NCI-H1105 treated with DMSO at 0.1 percent for 48 hours (cell line): ENCODE measurements around the gene FAM131A.

ENCODE experiments used
- DNase-seq: peaks from one replicate; lab custom pipeline; 2025; lab: John Stamatoyannopoulos, UW

The FAM131A gene

DNA sequence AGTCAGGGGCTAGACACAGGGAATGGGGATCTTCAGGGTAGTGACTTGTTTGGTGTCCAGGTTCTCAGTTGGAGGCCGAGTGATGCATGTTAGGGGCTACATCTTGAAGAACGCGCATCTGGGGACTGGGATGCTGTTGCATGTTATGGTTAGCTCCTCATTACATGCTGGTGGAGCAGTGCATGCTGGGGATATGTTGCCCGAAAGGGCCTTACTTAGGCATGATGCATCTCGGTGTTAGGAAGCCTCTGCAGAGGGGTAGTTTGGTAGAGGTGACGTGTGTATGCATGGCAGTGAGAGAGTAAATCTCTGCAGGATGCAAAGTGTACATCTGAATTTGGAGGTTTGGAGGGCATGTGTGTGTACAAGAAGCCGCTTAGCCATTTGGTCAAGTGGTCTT is 20.6 kb upstream of the FAM131A start:
- DNase-seq, result no peak

DNA sequence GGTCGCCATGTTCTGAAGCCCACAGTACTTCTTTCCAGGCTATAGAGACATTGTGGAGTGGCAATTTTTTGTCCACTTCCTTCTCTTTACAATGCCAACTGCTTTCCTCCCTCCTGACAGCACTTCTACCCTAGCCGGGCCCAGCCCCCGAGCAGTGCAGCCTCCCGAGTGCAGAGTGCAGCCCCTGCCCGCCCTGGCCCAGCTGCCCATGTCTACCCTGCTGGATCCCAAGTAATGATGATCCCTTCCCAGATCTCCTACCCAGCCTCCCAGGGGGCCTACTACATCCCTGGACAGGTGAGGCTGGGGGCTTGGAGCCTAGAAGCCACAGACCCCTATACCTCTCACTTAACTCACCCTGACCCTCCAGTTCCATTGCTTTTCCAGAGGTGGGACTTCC is 20.2 kb upstream of the FAM131A start:
- DNase-seq, result no peak

DNA sequence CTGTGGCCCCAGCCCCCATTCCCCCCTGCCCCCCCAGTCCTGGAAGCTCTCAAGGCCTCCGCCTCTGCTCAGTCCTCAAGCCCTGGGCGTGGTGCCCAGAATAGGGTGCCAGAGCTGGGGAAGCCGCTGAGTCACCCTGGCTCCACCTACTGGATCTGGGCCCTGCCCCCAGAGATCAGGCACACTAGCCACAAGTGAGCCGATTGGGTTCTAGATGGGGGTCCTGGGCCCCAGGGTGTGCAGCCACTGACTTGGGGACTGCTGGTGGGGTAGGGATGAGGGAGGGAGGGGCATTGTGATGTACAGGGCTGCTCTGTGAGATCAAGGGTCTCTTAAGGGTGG is 17.3 kb upstream of the FAM131A start:
- DNase-seq, result peak; percentile 78

DNA sequence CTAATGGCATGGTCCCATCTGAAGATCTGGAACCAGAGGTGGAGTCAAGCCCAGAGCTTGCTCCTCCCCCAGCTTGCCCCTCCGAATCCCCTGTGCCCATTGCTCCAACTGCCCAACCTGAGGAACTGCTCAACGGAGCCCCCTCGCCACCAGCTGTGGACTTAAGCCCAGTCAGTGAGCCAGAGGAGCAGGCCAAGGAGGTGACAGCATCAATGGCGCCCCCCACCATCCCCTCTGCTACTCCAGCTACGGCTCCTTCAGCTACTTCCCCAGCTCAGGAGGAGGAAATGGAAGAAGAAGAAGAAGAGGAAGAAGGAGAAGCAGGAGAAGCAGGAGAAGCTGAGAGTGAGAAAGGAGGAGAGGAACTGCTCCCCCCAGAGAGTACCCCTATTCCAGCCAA is 15.7 kb upstream of the FAM131A start:
- DNase-seq, result no peak

DNA sequence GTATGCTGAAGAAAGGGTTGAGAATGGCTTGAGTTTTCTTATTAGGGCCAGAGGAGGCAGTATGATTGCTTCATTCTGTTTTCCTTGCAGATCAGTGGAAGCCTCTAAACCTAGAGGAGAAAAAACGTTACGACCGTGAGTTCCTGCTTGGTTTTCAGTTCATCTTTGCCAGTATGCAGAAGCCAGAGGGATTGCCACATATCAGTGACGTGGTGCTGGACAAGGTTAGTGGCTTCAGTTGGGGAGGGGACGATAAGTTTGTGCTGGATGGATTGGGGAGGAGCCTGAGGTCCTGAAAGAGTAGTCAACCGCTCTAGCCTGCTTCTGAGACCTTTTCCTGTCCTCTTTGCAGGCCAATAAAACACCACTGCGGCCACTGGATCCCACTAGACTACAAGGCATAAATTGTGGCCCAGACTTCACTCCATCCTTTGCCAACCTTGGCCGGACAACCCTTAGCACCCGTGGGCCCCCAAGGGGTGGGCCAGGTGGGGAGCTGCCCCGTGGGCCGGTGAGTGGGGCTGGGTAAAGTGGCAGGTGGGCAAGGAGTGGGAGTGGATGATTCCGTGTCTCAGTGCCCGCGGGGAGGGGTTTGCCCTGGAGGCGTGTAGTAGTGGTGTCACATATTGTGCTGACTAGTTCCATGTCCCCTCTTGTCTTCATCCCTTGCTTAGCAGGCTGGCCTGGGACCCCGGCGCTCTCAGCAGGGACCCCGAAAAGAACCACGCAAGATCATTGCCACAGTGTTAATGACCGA is 14.5 kb upstream of the FAM131A start:
- DNase-seq, result no peak

DNA sequence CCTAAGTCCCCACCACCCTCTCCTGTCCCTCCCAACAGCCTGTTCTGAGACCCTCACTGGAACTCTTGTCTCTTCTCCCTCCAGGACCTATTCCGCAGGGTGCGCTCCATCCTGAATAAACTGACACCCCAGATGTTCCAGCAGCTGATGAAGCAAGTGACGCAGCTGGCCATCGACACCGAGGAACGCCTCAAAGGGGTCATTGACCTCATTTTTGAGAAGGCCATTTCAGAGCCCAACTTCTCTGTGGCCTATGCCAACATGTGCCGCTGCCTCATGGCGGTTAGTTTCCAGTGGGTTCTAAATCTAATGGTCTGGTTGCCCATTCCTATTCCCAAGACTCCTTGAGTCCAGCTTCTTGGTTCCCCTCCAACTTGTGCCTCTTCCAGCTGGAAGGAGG is 13.7 kb upstream of the FAM131A start:
- DNase-seq, result no peak

DNA sequence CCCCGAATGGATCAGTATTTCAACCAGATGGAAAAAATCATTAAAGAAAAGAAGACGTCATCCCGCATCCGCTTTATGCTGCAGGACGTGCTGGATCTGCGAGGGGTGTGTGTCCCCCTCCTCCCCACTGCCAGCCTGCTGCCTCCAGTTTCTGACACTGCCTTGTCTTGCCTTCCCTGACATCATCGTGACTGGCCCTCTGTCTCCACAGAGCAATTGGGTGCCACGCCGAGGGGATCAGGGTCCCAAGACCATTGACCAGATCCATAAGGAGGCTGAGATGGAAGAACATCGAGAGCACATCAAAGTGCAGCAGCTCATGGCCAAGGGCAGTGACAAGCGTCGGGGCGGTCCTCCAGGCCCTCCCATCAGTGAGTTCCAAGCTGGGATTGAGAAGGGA is 12.1 kb upstream of the FAM131A start:
- DNase-seq, result no peak

DNA sequence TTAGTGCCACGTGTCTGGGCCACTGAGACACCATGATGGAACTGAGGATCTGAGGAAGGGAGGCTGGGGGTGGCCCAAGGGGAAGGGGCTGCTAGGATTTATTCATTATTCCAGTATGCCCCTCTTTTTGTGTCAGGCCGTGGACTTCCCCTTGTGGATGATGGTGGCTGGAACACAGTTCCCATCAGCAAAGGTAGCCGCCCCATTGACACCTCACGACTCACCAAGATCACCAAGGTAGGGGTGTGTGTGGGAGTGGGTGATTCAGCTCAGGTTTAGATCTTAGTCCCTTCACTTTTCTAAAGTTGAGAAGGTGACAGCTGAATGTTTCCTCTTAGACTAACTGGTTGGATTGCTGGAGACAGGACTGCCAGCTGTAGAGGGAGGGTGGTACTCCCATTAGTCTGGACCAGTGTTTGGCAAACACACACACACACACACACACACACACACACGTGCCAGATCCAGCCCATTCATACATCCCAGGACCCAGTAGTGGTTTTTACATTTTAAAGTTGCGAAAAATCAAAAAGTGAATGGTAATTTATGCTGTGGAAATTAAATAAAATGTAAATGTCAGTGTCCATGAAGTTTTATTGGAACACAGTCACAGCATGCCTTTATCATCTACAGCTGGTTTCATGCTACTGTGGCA is 11.6 kb upstream of the FAM131A start:
- no peak for DNase-seq

DNA sequence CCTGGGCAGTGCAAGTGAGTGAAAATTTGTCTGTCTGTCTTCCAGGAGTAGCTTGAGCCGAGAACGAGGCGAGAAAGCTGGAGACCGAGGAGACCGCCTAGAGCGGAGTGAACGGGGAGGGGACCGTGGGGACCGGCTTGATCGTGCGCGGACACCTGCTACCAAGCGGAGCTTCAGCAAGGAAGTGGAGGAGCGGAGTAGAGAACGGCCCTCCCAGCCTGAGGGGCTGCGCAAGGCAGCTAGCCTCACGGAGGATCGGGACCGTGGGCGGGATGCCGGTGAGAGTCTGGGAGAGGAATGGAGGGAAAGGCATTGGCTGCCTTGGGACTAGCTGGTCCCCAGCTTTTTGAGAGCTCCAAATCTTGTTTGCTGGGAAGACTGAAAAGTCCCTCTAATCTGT is 10.2 kb upstream of the FAM131A start:
- no peak for DNase-seq

DNA sequence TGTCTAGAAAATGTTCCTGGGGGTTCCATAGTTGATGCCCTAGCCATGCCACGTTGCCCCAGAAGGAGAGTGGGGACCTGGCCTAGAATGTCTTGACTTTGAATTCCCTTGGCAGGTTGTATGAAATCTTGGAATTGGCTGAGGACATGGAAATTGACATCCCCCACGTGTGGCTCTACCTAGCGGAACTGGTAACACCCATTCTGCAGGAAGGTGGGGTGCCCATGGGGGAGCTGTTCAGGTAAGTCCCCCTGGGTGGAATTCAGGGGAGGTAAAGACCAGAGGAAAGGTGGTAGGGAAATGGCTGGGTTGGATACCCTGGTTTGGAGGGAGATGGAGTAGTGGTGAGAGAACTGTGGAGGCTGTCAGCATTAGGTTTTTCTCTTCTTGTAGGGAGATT is 8.9 kb upstream of the FAM131A start:
- no peak for DNase-seq

DNA sequence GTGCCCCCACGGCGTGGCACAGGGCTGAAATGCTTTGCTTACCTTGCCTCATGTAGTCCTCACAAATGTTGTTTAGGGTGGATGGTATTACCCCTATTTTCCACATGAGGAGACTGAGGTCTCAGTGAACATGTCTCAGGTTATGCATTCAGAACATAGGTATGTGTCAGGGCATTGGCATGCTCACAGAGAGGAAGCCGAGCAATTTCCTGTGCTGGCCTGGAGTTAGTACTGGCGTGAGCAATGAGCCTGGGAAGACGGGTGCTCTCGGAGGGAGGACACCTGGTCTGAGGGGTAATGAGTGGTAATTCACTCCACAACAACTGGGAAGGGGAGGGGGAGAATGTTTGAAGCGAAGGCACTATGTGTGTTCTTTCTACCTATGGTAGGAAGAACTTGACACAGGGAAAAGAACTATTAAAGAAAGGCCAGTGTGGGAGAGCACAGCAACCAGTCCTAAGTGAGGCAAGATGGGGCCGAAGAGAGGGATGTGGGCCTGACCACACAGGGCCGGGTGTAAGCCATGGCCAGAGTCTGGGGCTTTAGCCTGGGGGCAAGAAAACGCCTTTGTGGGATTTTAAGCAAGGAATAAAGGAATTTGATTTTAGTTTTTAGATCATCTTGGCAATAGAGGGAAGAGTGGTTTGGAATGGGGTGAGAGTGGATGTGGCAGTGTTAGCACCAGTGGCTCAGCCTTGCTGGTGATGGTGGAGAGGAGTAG is 4.9 kb upstream of the FAM131A start:
- DNase-seq, result no peak

DNA sequence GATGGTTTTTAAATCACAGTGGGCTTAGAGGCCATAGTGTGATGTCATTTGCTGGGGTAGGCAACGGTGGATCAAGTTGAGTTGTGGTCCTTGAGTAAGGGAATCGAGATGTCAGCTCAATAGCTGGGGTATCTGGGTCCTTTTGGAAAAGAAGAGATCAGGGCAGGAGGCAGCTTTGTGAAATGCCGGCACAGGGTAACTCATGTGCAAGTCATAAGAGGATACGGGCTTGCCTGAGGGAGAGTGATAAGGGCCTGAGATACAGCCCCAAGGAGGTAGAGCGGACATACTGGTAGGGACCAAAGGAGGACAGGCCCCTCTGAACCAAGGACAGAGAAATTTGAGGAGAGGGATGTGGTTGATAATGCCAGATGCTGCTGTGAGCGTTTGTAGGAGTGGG is 4.2 kb upstream of the FAM131A start:
- DNase-seq, result no peak

DNA sequence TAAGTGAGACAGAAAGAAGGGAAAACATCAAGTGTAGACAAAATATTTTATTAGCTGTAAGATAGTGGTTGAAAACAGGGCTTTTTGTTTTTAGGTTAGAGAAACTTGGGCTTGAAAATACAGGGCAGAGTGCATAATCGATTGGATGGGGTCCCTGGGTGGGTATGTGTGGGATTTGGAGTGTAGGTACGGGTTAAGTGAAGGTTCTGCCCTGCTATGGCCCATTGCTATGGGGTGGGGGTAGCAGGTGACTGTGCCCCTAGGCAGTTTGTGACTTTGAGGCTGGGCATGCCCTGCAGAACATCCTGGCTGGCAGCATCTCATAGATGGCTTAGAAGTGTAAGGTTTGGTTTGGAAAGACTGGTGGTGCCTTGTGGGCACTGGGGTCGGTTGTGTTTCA is 3.7 kb upstream of the FAM131A start:
- DNase-seq, result no peak

DNA sequence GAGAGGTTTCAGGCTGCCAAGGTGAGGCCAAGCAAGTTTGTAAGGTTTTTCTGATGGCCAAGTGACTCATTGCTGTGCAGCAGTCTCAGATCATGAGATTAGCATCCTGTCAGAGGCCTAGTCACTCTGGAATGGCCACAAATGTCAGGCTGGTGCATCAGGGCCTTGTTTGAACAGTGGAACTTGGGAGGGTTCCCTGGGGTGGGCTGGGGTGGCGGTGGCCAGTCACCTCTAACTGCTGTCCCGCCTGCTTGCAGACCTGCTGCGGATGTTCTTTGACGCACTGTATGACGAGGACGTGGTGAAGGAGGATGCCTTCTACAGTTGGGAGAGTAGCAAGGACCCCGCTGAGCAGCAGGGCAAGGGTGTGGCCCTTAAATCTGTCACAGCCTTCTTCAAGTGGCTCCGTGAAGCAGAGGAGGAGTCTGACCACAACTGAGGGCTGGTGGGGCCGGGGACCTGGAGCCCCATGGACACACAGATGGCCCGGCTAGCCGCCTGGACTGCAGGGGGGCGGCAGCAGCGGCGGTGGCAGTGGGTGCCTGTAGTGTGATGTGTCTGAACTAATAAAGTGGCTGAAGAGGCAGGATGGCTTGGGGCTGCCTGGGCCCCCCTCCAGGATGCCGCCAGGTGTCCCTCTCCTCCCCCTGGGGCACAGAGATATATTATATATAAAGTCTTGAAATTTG is 2.8 kb upstream of the FAM131A start:
- no peak for DNase-seq

DNA sequence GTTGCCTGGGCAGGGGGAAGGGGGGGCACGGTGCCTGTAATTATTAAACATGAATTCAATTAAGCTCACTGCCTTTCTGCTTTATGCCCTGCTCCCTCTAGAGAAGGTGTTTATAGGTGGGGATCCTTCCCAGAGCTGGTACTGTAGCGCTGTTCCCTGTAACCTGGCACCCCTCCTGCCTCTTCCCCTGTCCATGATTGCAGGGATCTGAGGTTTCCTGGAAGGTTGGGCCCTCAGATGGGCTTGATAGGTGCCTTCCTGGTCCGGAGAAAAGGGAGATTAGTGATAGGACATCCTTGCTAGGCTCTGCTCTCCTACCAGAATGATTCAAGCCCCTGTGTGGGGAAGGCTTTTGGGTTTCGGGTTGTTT is 2.1 kb upstream of the FAM131A start:
- DNase-seq, result peak; percentile 72

DNA sequence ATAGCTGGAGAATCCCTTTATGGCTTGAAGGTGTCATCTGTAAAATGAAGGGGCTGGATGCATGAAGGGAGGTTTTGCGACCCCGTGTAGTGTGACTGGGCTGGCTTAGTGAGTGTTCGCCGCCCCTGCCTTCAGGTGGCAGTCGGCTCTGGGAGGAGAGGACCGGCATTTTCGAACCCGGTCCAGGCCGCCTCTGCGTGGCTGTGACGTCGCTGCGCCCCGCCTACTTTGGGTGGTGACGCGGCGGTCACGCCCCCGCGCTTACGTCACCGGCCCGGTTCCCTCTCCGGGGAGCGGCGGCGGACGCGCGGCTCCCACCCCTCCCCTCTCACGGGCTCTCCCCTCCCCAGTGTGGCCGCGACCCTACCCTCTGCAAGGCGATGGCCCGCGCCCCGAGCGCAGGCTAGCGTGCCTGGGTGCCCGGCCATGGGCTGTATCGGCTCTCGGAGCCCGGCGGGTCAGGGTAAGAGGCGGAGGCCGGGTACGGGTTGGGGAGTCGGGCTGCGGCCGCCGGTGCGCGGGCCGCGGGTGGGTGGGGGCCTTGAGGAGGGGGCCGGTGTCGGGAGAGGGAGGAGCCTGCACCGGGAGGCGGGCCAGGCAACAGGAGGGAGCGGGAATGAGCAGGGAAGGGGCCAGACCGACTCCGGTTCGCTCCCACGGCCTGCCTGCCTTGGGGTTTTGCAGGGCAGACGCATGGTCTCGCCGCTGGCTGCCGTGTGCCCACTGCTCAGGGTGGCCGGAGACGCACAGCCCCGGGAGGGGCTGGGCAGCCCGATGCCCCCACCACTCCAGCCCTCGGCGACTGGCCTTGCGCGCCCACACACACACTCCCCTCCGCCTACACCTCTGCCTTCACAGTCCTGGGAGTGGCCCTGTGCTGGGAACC is 1.5 kb upstream of the FAM131A start:
- peak; percentile 78 for DNase-seq

DNA sequence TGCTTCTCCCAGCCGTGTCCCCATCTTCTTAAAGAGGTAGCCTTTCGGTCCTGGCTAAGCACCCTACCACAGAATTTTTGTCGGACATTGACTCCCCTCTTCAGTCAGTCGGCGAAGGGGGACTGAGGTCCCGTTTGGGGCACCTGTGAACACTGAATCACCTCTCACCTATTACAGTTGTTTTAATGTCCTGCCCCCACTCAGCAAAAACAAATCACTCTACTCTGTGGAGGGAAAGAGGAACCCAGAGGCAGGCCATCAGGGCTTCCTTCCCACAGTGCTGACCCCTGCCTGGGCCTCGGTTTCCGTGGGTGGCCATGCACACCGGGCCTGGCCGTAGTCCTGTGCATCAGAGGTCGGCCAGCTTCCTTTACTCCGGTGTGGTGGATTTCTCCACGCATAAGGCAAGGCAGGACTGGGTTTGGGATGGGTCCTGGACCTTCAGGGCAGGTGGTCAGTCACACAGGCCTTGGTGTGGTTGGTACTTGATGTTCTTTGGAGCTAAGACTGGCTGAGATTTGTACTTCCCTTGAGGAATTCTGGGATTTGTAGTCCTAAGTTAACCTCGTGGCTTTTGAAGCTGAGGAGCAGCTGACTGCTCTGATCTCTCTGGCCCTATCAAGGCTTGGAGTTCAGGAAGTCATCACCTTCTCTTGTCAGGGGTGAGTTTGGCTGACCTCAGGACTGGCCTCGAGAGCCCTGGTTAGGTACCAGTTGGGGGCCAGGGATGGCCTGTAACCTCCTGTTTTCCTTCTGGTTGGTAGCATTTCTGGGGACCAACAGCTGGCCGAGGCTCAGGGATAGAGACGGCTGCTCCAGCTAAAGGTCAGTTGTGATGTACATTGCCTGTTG is 627 bp upstream of the FAM131A start:
- DNase-seq, result no peak

DNA sequence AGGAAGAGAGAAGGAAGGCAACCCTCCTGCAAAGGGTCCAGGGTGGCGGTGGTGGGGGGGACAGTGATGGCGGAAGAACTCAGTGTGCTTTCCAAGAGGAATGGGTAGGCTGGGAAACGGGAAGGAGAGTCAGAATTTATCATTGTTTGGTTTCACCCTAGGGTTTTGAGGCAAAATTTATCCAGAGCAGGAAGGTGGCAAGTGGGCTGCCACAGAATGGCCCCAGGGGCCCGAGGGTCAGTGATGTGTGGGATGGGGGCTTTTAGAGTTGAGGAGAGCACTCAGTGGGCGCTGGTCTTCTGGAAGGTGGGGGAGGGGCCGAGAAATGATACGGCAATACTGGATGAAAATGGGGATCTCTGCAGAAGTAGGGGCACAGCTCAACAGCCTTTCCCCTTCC is 581 bp downstream of the FAM131A start:
- no peak for DNase-seq

DNA sequence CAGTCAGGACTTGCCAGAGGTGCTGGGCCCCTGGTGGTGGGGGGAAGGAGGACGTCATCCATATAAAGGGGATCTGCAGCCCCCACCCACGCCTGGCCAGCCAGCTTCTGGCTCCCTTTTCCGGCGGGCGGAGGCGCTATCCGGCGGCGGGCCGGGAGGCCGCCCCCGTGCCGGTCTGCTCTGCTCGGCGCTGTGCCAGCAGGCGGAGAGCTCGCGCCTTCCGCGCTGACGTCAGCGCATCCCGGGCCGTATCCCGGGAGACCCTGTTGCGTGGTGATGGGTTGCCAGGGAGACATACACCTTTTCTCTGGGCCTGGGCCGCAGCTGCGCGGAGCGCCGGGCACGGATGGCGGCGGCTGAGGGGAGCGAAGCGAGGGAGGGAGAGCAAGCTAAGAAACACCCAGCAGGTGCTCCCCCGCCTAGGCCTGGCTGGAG is 1.1 kb downstream of the FAM131A start:
- DNase-seq, result peak; percentile 98

DNA sequence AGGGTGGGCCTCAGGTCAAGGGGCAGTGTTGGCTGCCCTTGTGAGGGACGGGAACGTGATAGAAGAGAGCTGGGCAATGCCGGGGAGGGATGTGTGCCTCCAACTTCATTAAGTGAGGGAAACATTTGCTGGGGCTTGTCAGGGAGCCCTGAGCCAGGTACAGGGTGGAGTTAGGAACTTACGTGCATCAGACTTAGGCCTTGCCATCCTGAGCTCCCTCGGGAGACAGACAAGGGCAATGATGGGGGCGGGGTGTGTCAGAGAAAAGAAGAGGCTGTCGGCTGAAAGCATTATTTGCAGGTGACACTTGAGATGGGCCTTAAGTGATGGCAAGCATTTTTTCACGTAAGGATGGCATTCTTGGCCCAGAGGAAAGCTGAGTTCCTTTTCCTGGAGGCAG is 1.6 kb downstream of the FAM131A start:
- DNase-seq, result peak; percentile 86
